GM21717 (cell line): ENCODE measurements around the gene HLF.

ENCODE experiments used
- ATAC-seq: cut with Tn5 transposase; IDR thresholded peaks from one replicate; pipeline ENCODE4 v1.9.1; 2021; ENCODE audit warnings: mild to moderate bottlenecking, moderate library complexity; ENCODE audit not compliant: unreplicated experiment

The HLF gene

GRCh38 chr17:55305321-55306087, 40.7 kb downstream of the HLF start:
- no peak for ATAC-seq

- no peak for ATAC-seq
Measured at GRCh38 chr17:55307879-55308278, 43.1 kb downstream of the HLF start.

- no peak for ATAC-seq
Measured at GRCh38 chr17:55308613-55309391, 44.0 kb downstream of the HLF start.

GRCh38 chr17:55311767-55312375, 47.1 kb downstream of the HLF start:
- no peak for ATAC-seq

GRCh38 chr17:55312852-55313251, 48.1 kb downstream of the HLF start:
- no peak for ATAC-seq

GRCh38 chr17:55314061-55314783, 49.5 kb downstream of the HLF start:
- no peak for ATAC-seq

GRCh38 chr17:55314784-55315491, 50.2 kb downstream of the HLF start:
- no peak for ATAC-seq

- ATAC-seq, result no peak
Measured at GRCh38 chr17:55316499-55316898, 51.7 kb downstream of the HLF start.

- no peak for ATAC-seq
Measured at GRCh38 chr17:55317284-55317683, 52.5 kb downstream of the HLF start.

- ATAC-seq, result no peak
Measured at GRCh38 chr17:55318081-55318480, 53.3 kb downstream of the HLF start.

GRCh38 chr17:55318715-55319487, 54.1 kb downstream of the HLF start:
- no peak for ATAC-seq

- ATAC-seq, result no peak
Measured at GRCh38 chr17:55319933-55320593, 55.3 kb downstream of the HLF start.

GRCh38 chr17:55320594-55321426, 56.0 kb downstream of the HLF start:
- ATAC-seq, result no peak

GRCh38 chr17:55321427-55322060, 56.8 kb downstream of the HLF start:
- ATAC-seq, result no peak

GRCh38 chr17:55322453-55322985, 57.8 kb downstream of the HLF start:
- ATAC-seq, result no peak

GRCh38 chr17:55323518-55324295, 58.9 kb downstream of the HLF start:
- ATAC-seq, result no peak
